ENCODE data around the gene TMEM150B.
"Not testable (repeated sequence)": the region's sequence is repeated elsewhere in the genome, so short reads cannot be mapped to it uniquely, and the experiment has no call there.

TMEM150B gene

GRCh38 chr19:55339105-55339888 lies 14.2 kb upstream of the TMEM150B start, which contains the start of gene KMT5C:
Gene KMT5C, plus strand, starts transcription at chr19:55339876. Its CDS starts 2,061 bp downstream, at chr19:55341937.
- DNase-seq: peak; percentile 98 to 100 (median 100)

- DNase-seq: no peak
Measured at GRCh38 chr19:55336101-55336500, 11.0 kb upstream of the TMEM150B start.

GRCh38 chr19:55333870-55334269 lies 8.7 kb upstream of the TMEM150B start:
- no peak for DNase-seq

- not testable (repeated sequence) for DNase-seq
Measured at GRCh38 chr19:55329791-55330190, 4.7 kb upstream of the TMEM150B start.

- not testable (repeated sequence) for DNase-seq
Measured at GRCh38 chr19:55328774-55329318, 3.7 kb upstream of the TMEM150B start.

- no peak for DNase-seq
Measured at GRCh38 chr19:55324662-55325061, 479 bp downstream of the TMEM150B start.

GRCh38 chr19:55322204-55322885 lies 2.8 kb downstream of the TMEM150B start:
- no peak for DNase-seq

GRCh38 chr19:55321466-55322137 lies 3.5 kb downstream of the TMEM150B start:
- no peak for DNase-seq

GRCh38 chr19:55320844-55321419 lies 4.2 kb downstream of the TMEM150B start:
- no peak for DNase-seq

GRCh38 chr19:55319785-55320184 lies 5.4 kb downstream of the TMEM150B start:
- DNase-seq: peak in 5 of 14 donors; percentile 6 to 57 (median 12)

GRCh38 chr19:55316646-55317045 lies 8.5 kb downstream of the TMEM150B start:
- DNase-seq: no peak

GRCh38 chr19:55315956-55316525 lies 9.1 kb downstream of the TMEM150B start:
- DNase-seq: no peak

GRCh38 chr19:55314396-55314795 lies 10.7 kb downstream of the TMEM150B start:
- DNase-seq: no peak

GRCh38 chr19:55312621-55313512 lies 12.3 kb downstream of the TMEM150B start:
- DNase-seq: no peak

- DNase-seq: no peak
Measured at GRCh38 chr19:55311797-55312196, 13.3 kb downstream of the TMEM150B start.

GRCh38 chr19:55311397-55311796 lies 13.7 kb downstream of the TMEM150B start:
- DNase-seq: no peak

- DNase-seq: no peak
Measured at GRCh38 chr19:55310498-55310897, 14.6 kb downstream of the TMEM150B start.

GRCh38 chr19:55309448-55309847 lies 15.7 kb downstream of the TMEM150B start:
- DNase-seq: no peak

GRCh38 chr19:55308281-55308680 lies 16.9 kb downstream of the TMEM150B start:
- DNase-seq: no peak

GRCh38 chr19:55306712-55307111 lies 18.4 kb downstream of the TMEM150B start:
- DNase-seq: no peak

- no peak for DNase-seq
Measured at GRCh38 chr19:55305983-55306562, 19.1 kb downstream of the TMEM150B start.

Measured in C1 segment of cervical spinal cord (tissue), 14 donors.